Osteoblast (primary cell): ENCODE results near the gene CRTAP. TPM values are rescaled to one million over a fixed set of nuclear protein-coding genes. Genes with fewer than 3 reads are reported as not detected.

Experiments used
- DNase-seq: peaks from one replicate; pipeline ENCODE4 v3.0.0; 2011; ENCODE audit warnings: low spot score, mixed read lengths; ENCODE audit not compliant: insufficient read length; ENCODE audit errors: missing footprints
- H2AFZ ChIP-seq: 2 replicates; pipeline ENCODE4 v1.6.0; 2011; ENCODE audit warnings: mild to moderate bottlenecking, low read length
- H3K27ac ChIP-seq: 2 replicates; pipeline ENCODE4 v1.5.1; 2011; ENCODE audit warnings: mild to moderate bottlenecking, low read depth, low read length, moderate library complexity
- H3K27me3 ChIP-seq: 2 replicates; pipeline ENCODE4 v1.6.0; 2012; ENCODE audit warnings: mild to moderate bottlenecking, control low read depth, inconsistent platforms, low read length, moderate library complexity; ENCODE audit not compliant: insufficient read depth
- H3K36me3 ChIP-seq: 2 replicates; pipeline ENCODE4 v1.5.1; 2011; ENCODE audit warnings: mild to moderate bottlenecking, low read length, control low read depth, moderate library complexity; ENCODE audit not compliant: insufficient read depth
- H3K4me1 ChIP-seq: 2 replicates; pipeline ENCODE4 v1.5.1; 2011; ENCODE audit warnings: mild to moderate bottlenecking, low read length, control low read depth, moderate library complexity; ENCODE audit not compliant: insufficient read depth
- H3K4me2 ChIP-seq: 2 replicates; pipeline ENCODE4 v1.6.0; 2011; ENCODE audit warnings: mild to moderate bottlenecking, low read length; ENCODE audit not compliant: insufficient read depth
- H3K4me3 ChIP-seq: fragments of 200-600 bp; sonication (generic); 3 replicates; pipeline ENCODE4 v1.5.1; 2012; ENCODE audit warnings: mild to moderate bottlenecking, low read length, inconsistent platforms; ENCODE audit not compliant: insufficient read depth
- H3K79me2 ChIP-seq: 2 replicates; pipeline ENCODE4 v1.6.0; 2012; ENCODE audit warnings: mild to moderate bottlenecking, low read length, control low read depth, inconsistent platforms; ENCODE audit not compliant: insufficient read depth
- H3K9me3 ChIP-seq: 2 replicates; pipeline ENCODE4 v1.5.1; 2011; ENCODE audit warnings: low read depth, low read length, control low read depth
- H4K20me1 ChIP-seq: 2 replicates; pipeline ENCODE4 v1.6.0; 2012; ENCODE audit warnings: mild to moderate bottlenecking, low read length, control low read depth; ENCODE audit not compliant: insufficient read depth
- total RNA-seq: library from RNA; depleted of rRNA; stranded (reverse); fragments of >200 nt; gene quantifications from 2 replicates; pipeline ENCODE4 v1.2.3, GENCODE V29; 2012
- TF ChIP-seq, protein P1 (sequence below): IDR thresholded peaks from 2 replicates; pipeline ENCODE4 v1.5.1; 2011; ENCODE audit warnings: mild to moderate bottlenecking, low read depth, low read length, moderate library complexity; ENCODE audit errors: extremely low read depth

Gene CRTAP
- total RNA-seq, 1 donor = 266 TPM

DNA sequence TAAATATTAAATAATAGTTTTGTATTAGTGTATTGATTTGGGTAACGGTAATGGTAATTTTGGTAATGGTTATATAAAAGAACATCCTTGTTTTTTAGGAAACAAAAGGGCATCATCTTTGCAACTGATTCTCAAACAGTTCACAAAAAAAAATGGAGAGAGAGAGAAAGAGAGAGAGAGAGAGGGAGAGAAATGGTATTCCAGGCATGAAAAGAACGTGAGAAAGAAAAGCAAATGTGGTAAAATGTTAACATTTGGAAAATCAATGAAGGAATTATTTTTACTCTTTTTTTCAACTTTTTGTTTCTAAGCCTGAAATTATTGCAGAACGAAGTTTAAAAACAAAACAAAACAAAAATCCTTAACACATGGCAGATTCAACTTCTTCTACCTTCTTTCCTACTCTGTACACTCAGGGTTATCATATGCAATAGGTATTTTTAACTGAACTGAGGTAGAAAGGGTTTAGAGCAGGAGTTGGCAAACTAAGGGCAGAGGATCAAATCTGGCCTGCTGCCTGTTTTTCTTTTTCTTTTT is 14.6 kb upstream of the CRTAP start:
- DNase-seq = no peak
- peak overlapping the region; percentile 51 for H2AFZ ChIP-seq
- H3K79me2 ChIP-seq = peaks cover 23% of the 10 kb centered on the region
- H3K27me3 ChIP-seq = no peaks in the 10 kb centered on the region
- H3K36me3 ChIP-seq = no peaks in the 10 kb centered on the region
- TF ChIP-seq, protein P1, sequence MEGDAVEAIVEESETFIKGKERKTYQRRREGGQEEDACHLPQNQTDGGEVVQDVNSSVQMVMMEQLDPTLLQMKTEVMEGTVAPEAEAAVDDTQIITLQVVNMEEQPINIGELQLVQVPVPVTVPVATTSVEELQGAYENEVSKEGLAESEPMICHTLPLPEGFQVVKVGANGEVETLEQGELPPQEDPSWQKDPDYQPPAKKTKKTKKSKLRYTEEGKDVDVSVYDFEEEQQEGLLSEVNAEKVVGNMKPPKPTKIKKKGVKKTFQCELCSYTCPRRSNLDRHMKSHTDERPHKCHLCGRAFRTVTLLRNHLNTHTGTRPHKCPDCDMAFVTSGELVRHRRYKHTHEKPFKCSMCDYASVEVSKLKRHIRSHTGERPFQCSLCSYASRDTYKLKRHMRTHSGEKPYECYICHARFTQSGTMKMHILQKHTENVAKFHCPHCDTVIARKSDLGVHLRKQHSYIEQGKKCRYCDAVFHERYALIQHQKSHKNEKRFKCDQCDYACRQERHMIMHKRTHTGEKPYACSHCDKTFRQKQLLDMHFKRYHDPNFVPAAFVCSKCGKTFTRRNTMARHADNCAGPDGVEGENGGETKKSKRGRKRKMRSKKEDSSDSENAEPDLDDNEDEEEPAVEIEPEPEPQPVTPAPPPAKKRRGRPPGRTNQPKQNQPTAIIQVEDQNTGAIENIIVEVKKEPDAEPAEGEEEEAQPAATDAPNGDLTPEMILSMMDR = no peak
- H3K4me2 ChIP-seq = no peak overlapping the region
- no peak overlapping the region for H3K4me3 ChIP-seq
- peaks cover 5% of the 10 kb centered on the region for H3K4me1 ChIP-seq
- peaks cover 10% of the 10 kb centered on the region for H4K20me1 ChIP-seq
- H3K9me3 ChIP-seq = no peaks in the 10 kb centered on the region
- H3K27ac ChIP-seq = no peak overlapping the region

DNA sequence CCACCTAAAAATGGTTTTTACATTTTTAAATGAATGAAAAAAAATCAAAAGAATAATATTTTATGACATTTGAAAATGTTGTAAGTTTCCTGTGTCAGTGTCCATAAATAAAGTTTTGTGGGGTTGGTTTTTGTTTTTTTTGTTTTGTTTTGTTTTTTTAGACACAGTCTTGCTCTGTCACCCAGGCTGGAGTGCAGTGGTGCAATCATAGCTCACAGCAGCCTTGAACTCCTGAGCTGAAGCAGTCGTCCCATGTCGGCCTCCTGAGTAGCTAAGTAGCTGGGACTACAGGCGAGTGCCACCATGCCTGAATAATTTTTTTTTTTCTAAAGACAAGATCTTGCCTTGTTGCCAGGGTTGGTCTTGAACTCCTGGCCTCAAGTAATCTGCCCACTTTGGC is 14.1 kb upstream of the CRTAP start:
- Histone ChIP-seq H3K4me3 (no peak overlapping the region), H3K27ac (no peak overlapping the region), H3K36me3 (no peaks in the 10 kb centered on the region), H3K4me2 (no peak overlapping the region), H3K27me3 (no peaks in the 10 kb centered on the region), H2AFZ (no peak overlapping the region), H4K20me1 (peaks cover 10% of the 10 kb centered on the region), H3K4me1 (peaks cover 5% of the 10 kb centered on the region), H3K79me2 (peaks cover 18% of the 10 kb centered on the region), H3K9me3 (no peaks in the 10 kb centered on the region)
- no peak for DNase-seq
- TF ChIP-seq, protein P1 = no peak

GRCh38 chr3:33100229-33100628 is 13.6 kb upstream of the CRTAP start:
- H3K79me2 ChIP-seq = peaks cover 17% of the 10 kb centered on the region
- TF ChIP-seq, protein P1 = no peak
- no peaks in the 10 kb centered on the region for H3K27me3 ChIP-seq
- no peaks in the 10 kb centered on the region for H3K9me3 ChIP-seq
- DNase-seq = no peak
- H4K20me1 ChIP-seq = peaks cover 10% of the 10 kb centered on the region
- H3K4me3 ChIP-seq = no peak overlapping the region
- no peaks in the 10 kb centered on the region for H3K36me3 ChIP-seq
- no peak overlapping the region for H2AFZ ChIP-seq
- peaks cover 5% of the 10 kb centered on the region for H3K4me1 ChIP-seq
- H3K4me2 ChIP-seq = no peak overlapping the region
- H3K27ac ChIP-seq = no peak overlapping the region

GRCh38 chr3:33103034-33103433 is 10.8 kb upstream of the CRTAP start:
- H3K9me3 ChIP-seq = no peaks in the 10 kb centered on the region
- no peak overlapping the region for H2AFZ ChIP-seq
- H3K4me3 ChIP-seq = no peak overlapping the region
- H3K27me3 ChIP-seq = no peaks in the 10 kb centered on the region
- no peak overlapping the region for H3K27ac ChIP-seq
- H3K4me1 ChIP-seq = no peaks in the 10 kb centered on the region
- H3K4me2 ChIP-seq = no peak overlapping the region
- H4K20me1 ChIP-seq = no peaks in the 10 kb centered on the region
- TF ChIP-seq, protein P1 = no peak
- H3K79me2 ChIP-seq = no peaks in the 10 kb centered on the region
- DNase-seq = no peak
- no peaks in the 10 kb centered on the region for H3K36me3 ChIP-seq
